ENCODE data around the gene BPTF. TPM values are rescaled to one million over a fixed set of nuclear protein-coding genes. Genes with fewer than 3 reads are reported as not detected.
"Not testable (repeated sequence)": the region's sequence is repeated elsewhere in the genome, so short reads cannot be mapped to it uniquely, and the experiment has no call there.

BPTF gene
- total and polyA plus RNA-seq, 2 donors: 22.5 to 187 TPM

- no peak for DNase-seq (ENCODE audit: extremely low spot score)
- Histone ChIP-seq H3K36me3 (ENCODE audit: insufficient read depth) (no peaks in the 10 kb centered on the region), H3K4me3 (ENCODE audit: low read depth, low read length) (no peak overlapping the region), H3K27ac (ENCODE audit: low read depth) (no peak overlapping the region), H3K4me1 (ENCODE audit: insufficient read depth) (no peaks in the 10 kb centered on the region)
- 94% methylated on average over 5 of the region's 5 CpGs for WGBS
Measured at GRCh38 chr17:67845374-67845773, 20.1 kb downstream of the BPTF start.

- DNase-seq (ENCODE audit: extremely low spot score); H3K4me3 ChIP-seq (ENCODE audit: low read depth, low read length); H3K27ac ChIP-seq (ENCODE audit: low read depth); H3K4me1 ChIP-seq (ENCODE audit: insufficient read depth); H3K36me3 ChIP-seq (ENCODE audit: insufficient read depth): not testable (repeated sequence)
- WGBS: 95% methylated on average over 5 of the region's 5 CpGs
Measured at GRCh38 chr17:67848189-67848588, 22.9 kb downstream of the BPTF start.

- H3K4me3 ChIP-seq (ENCODE audit: low read depth, low read length); H3K27ac ChIP-seq (ENCODE audit: low read depth); H3K36me3 ChIP-seq (ENCODE audit: insufficient read depth); H3K4me1 ChIP-seq (ENCODE audit: insufficient read depth); DNase-seq (ENCODE audit: extremely low spot score): not testable (repeated sequence)
- 89% methylated on average over 3 of the region's 3 CpGs for WGBS
Measured at GRCh38 chr17:67848846-67849245, 23.5 kb downstream of the BPTF start.

GRCh38 chr17:67850991-67851631, 25.8 kb downstream of the BPTF start:
- DNase-seq (ENCODE audit: extremely low spot score): no peak
- no peak overlapping the region for H3K4me3 ChIP-seq (ENCODE audit: low read depth, low read length)
- WGBS: 83% methylated on average over 8 of the region's 8 CpGs
- no peaks in the 10 kb centered on the region for H3K4me1 ChIP-seq (ENCODE audit: insufficient read depth)
- no peak overlapping the region for H3K27ac ChIP-seq (ENCODE audit: low read depth)
- H3K36me3 ChIP-seq (ENCODE audit: insufficient read depth): no peaks in the 10 kb centered on the region

- no peaks in the 10 kb centered on the region for H3K4me1 ChIP-seq (ENCODE audit: insufficient read depth)
- no peaks in the 10 kb centered on the region for H3K36me3 ChIP-seq (ENCODE audit: insufficient read depth)
- H3K27ac ChIP-seq (ENCODE audit: low read depth): no peak overlapping the region
- H3K4me3 ChIP-seq (ENCODE audit: low read depth, low read length): no peak overlapping the region
- DNase-seq (ENCODE audit: extremely low spot score): no peak
- 95% methylated on average over 8 of the region's 8 CpGs for WGBS
Measured at GRCh38 chr17:67853703-67854102, 28.4 kb downstream of the BPTF start.

GRCh38 chr17:67854378-67854777, 29.1 kb downstream of the BPTF start:
- 95% methylated on average over 6 of the region's 6 CpGs for WGBS
- no peaks in the 10 kb centered on the region for H3K4me1 ChIP-seq (ENCODE audit: insufficient read depth)
- H3K36me3 ChIP-seq (ENCODE audit: insufficient read depth): no peaks in the 10 kb centered on the region

GRCh38 chr17:67855504-67856324, 30.4 kb downstream of the BPTF start:
- H3K27ac ChIP-seq (ENCODE audit: low read depth): no peak overlapping the region
- H3K36me3 ChIP-seq (ENCODE audit: insufficient read depth): no peaks in the 10 kb centered on the region
- 73% methylated on average over 11 of the region's 11 CpGs for WGBS
- H3K4me1 ChIP-seq (ENCODE audit: insufficient read depth): no peaks in the 10 kb centered on the region
- no peak overlapping the region for H3K4me3 ChIP-seq (ENCODE audit: low read depth, low read length)
- no peak for DNase-seq (ENCODE audit: extremely low spot score)

More at GRCh38 chr17:67854378-67854777, 29.1 kb downstream of the BPTF start:
- no peak for DNase-seq (ENCODE audit: extremely low spot score)
- no peak overlapping the region for H3K4me3 ChIP-seq (ENCODE audit: low read depth, low read length)
- no peak overlapping the region for H3K27ac ChIP-seq (ENCODE audit: low read depth)

GRCh38 chr17:67856402-67856801, 31.1 kb downstream of the BPTF start:
- not testable (repeated sequence) for H3K36me3 ChIP-seq (ENCODE audit: insufficient read depth); H3K27ac ChIP-seq (ENCODE audit: low read depth); DNase-seq (ENCODE audit: extremely low spot score); H3K4me1 ChIP-seq (ENCODE audit: insufficient read depth); H3K4me3 ChIP-seq (ENCODE audit: low read depth, low read length)
- 43% methylated on average over 1 of the region's 1 CpG for WGBS

- 92% methylated on average over 1 of the region's 1 CpG for WGBS
- H3K4me3 ChIP-seq (ENCODE audit: low read depth, low read length): no peak overlapping the region
- H3K27ac ChIP-seq (ENCODE audit: low read depth): no peak overlapping the region
- peaks cover 6% of the 10 kb centered on the region for H3K36me3 ChIP-seq (ENCODE audit: insufficient read depth)
- DNase-seq (ENCODE audit: extremely low spot score): no peak
- peaks cover 2% of the 10 kb centered on the region for H3K4me1 ChIP-seq (ENCODE audit: insufficient read depth)
Measured at GRCh38 chr17:67862614-67863217, 37.4 kb downstream of the BPTF start.

- Histone ChIP-seq H3K4me1 (ENCODE audit: insufficient read depth) (peaks cover 2% of the 10 kb centered on the region), H3K4me3 (ENCODE audit: low read depth, low read length) (no peak overlapping the region), H3K27ac (ENCODE audit: low read depth) (no peak overlapping the region), H3K36me3 (ENCODE audit: insufficient read depth) (peaks cover 6% of the 10 kb centered on the region)
- 84% methylated on average over 1 of the region's 1 CpG for WGBS
- no peak for DNase-seq (ENCODE audit: extremely low spot score)
Measured at GRCh38 chr17:67863624-67864247, 38.4 kb downstream of the BPTF start.

- DNase-seq (ENCODE audit: extremely low spot score): no peak
- no peak overlapping the region for H3K27ac ChIP-seq (ENCODE audit: low read depth)
- 29% methylated on average over 1 of the region's 1 CpG for WGBS
- no peak overlapping the region for H3K4me3 ChIP-seq (ENCODE audit: low read depth, low read length)
- peaks cover 2% of the 10 kb centered on the region for H3K4me1 ChIP-seq (ENCODE audit: insufficient read depth)
- H3K36me3 ChIP-seq (ENCODE audit: insufficient read depth): peaks cover 6% of the 10 kb centered on the region
Measured at GRCh38 chr17:67865438-67865837, 40.1 kb downstream of the BPTF start.

GRCh38 chr17:67867591-67867990, 42.3 kb downstream of the BPTF start:
- H3K4me1 ChIP-seq (ENCODE audit: insufficient read depth): peaks cover 2% of the 10 kb centered on the region
- 91% methylated on average over 4 of the region's 4 CpGs for WGBS
- no peak for DNase-seq (ENCODE audit: extremely low spot score)
- H3K36me3 ChIP-seq (ENCODE audit: insufficient read depth): peaks cover 3% of the 10 kb centered on the region
- H3K27ac ChIP-seq (ENCODE audit: low read depth): no peak overlapping the region
- no peak overlapping the region for H3K4me3 ChIP-seq (ENCODE audit: low read depth, low read length)

GRCh38 chr17:67868176-67868575, 42.9 kb downstream of the BPTF start:
- H3K4me3 ChIP-seq (ENCODE audit: low read depth, low read length): no peak overlapping the region
- DNase-seq (ENCODE audit: extremely low spot score): no peak
- H3K4me1 ChIP-seq (ENCODE audit: insufficient read depth): peaks cover 2% of the 10 kb centered on the region
- H3K27ac ChIP-seq (ENCODE audit: low read depth): no peak overlapping the region
- H3K36me3 ChIP-seq (ENCODE audit: insufficient read depth): peaks cover 3% of the 10 kb centered on the region

Measured in urinary bladder (tissue), 4 donors.